IMR-90 (cell line): ENCODE measurements around the gene MFSD12. TPM values are rescaled to one million over a fixed set of nuclear protein-coding genes. Genes with fewer than 3 reads are reported as not detected.

Source experiments
- ATAC-seq: fragments of 200-7000 bp; cut with Tn5 transposase; 2 replicates; pipeline ENCODE4 v1.9.1; 2020; ENCODE audit warnings: low read depth, mild to moderate bottlenecking, moderate library complexity
- BruUV-seq: library from RNA; stranded (reverse); fragments of 400-500 nt; replicated peaks from 2 replicates; lab custom pipeline; 2021; lab: Mats Ljungman, UMichigan
- CTCF ChIA-PET: fragments of 300-600 bp; formaldehyde crosslinking; extraction: SDS; loops from one replicate; lab custom pipeline; 2021; ENCODE audit warnings: antibody characterized with exemption; lab: Yijun Ruan, JAX
- POLR2A ChIA-PET: fragments of 300-600 bp; sonication (Branson Sonifier 250); formaldehyde crosslinking; loops from one replicate; lab custom pipeline; 2022; ENCODE audit warnings: antibody characterized with exemption; ENCODE audit not compliant: unreplicated experiment; lab: Charles Lee
- DNase-seq: peaks from one replicate; pipeline ENCODE4 v3.0.0; 2013
- H2AFZ ChIP-seq: replicated peaks from 2 replicates; pipeline ENCODE3; 2013; ENCODE audit warnings: low read length, mild to moderate bottlenecking; ENCODE audit not compliant: poor library complexity
- H2AK5ac ChIP-seq: 2 replicates; pipeline ENCODE4 v1.6.1; 2013; ENCODE audit warnings: low read depth, low read length, inconsistent platforms
- H2AK9ac ChIP-seq: replicated peaks from 2 replicates; pipeline ENCODE3; 2013; ENCODE audit warnings: mild to moderate bottlenecking, low read depth, low read length, moderate library complexity; ENCODE audit not compliant: poor library complexity
- H2BK120ac ChIP-seq: 2 replicates; pipeline ENCODE4 v1.6.1; 2013; ENCODE audit warnings: low read depth, low read length, inconsistent platforms
- H2BK15ac ChIP-seq: 3 replicates; pipeline ENCODE4 v1.6.1; 2013; ENCODE audit warnings: low read depth, low read length, inconsistent platforms
- H2BK20ac ChIP-seq: 2 replicates; pipeline ENCODE4 v1.6.1; 2013; ENCODE audit warnings: low read depth, mild to moderate bottlenecking, inconsistent platforms, low read length, moderate library complexity
- H2BK5ac ChIP-seq: 2 replicates; pipeline ENCODE4 v1.6.1; 2013; ENCODE audit warnings: mild to moderate bottlenecking, low read depth, low read length, inconsistent platforms; ENCODE audit not compliant: poor library complexity, severe bottlenecking
- H3K14ac ChIP-seq: replicated peaks from 2 replicates; pipeline ENCODE4 v1.6.1; 2013; ENCODE audit warnings: low read depth, low read length, inconsistent platforms
- H3K18ac ChIP-seq: 2 replicates; pipeline ENCODE4 v1.6.1; 2013; ENCODE audit warnings: low read depth, low read length, control low read depth
- H3K23ac ChIP-seq: 2 replicates; pipeline ENCODE4 v1.6.1; 2013; ENCODE audit warnings: low read depth, low read length, inconsistent platforms
- H3K27ac ChIP-seq: 2 replicates; pipeline ENCODE4 v1.5.1; 2013; ENCODE audit warnings: mild to moderate bottlenecking, control low read depth, low read length; ENCODE audit not compliant: insufficient read depth
- H3K27me3 ChIP-seq: 2 replicates; pipeline ENCODE4 v1.6.1; 2013; ENCODE audit warnings: low read length; ENCODE audit not compliant: control insufficient read depth, insufficient read depth
- H3K36me3 ChIP-seq: 2 replicates; pipeline ENCODE4 v1.6.1; 2013; ENCODE audit warnings: low read length, mixed read lengths; ENCODE audit not compliant: control insufficient read depth, insufficient read depth
- H3K4ac ChIP-seq: 2 replicates; pipeline ENCODE4 v1.6.1; 2013; ENCODE audit warnings: low read depth, low read length, inconsistent platforms
- H3K4me1 ChIP-seq: 2 replicates; pipeline ENCODE4 v1.6.1; 2013; ENCODE audit warnings: low read length, mixed read lengths; ENCODE audit not compliant: control insufficient read depth, insufficient read depth
- H3K4me2 ChIP-seq: 2 replicates; pipeline ENCODE4 v1.6.1; 2013; ENCODE audit warnings: low read depth, mild to moderate bottlenecking, control low read depth, low read length, moderate library complexity
- H3K4me3 ChIP-seq: 2 replicates; pipeline ENCODE4 v1.5.1; 2013; ENCODE audit warnings: low read depth, mild to moderate bottlenecking, control low read depth, low read length, moderate library complexity; ENCODE audit not compliant: insufficient read depth
- H3K56ac ChIP-seq: 2 replicates; pipeline ENCODE4 v1.6.1; 2013; ENCODE audit warnings: low read length, inconsistent platforms; ENCODE audit not compliant: insufficient read depth; ENCODE audit errors: extremely low read depth
- H3K79me1 ChIP-seq, 2 experiments: 2 replicates each; pipeline ENCODE4 v1.6.1; 2013; ENCODE audit warnings: low read length in 2 of 2, inconsistent platforms in 1 of 2, low read depth in 1 of 2
- H3K9ac ChIP-seq: 2 replicates; pipeline ENCODE4 v1.6.1; 2013; ENCODE audit warnings: low read depth, low read length, control low read depth
- H3K9me1 ChIP-seq: 2 replicates; pipeline ENCODE4 v1.6.1; 2013; ENCODE audit warnings: low read length, inconsistent platforms; ENCODE audit not compliant: insufficient read depth
- H3K9me3 ChIP-seq: 2 replicates; pipeline ENCODE4 v1.6.1; 2013; ENCODE audit warnings: low read length; ENCODE audit not compliant: control insufficient read depth, insufficient read depth
- H4K20me1 ChIP-seq: 2 replicates; pipeline ENCODE4 v1.6.1; 2013; ENCODE audit warnings: low read length, inconsistent platforms; ENCODE audit not compliant: insufficient read depth
- H4K5ac ChIP-seq: 2 replicates; pipeline ENCODE4 v1.6.1; 2013; ENCODE audit warnings: mild to moderate bottlenecking, low read depth, low read length, control low read depth
- H4K8ac ChIP-seq, 2 experiments: 2 replicates each; pipeline ENCODE4 v1.6.1; 2013; ENCODE audit warnings: low read depth in 2 of 2, low read length in 2 of 2, control low read depth in 1 of 2, inconsistent platforms in 1 of 2
- H4K91ac ChIP-seq: 2 replicates; pipeline ENCODE4 v1.6.1; 2013; ENCODE audit warnings: low read depth, low read length, inconsistent platforms; ENCODE audit not compliant: insufficient read depth
- MAZ ChIP-seq: IDR thresholded peaks from 2 replicates; pipeline ENCODE4 v1.6.1; 2012; ENCODE audit warnings: low read depth, mild to moderate bottlenecking, low read length, improper control_type of control experiment, moderate library complexity, borderline replicate concordance
- WGBS, 2 experiments: methylation state at CpG; one replicate each; pipeline versions ENCODE4 v1.1.5 to v1.1.7; 2013; ENCODE audit warnings: missing lambda C conversion rate in 2 of 2; ENCODE audit not compliant: insufficient read length in 1 of 2; ENCODE audit errors: extremely low coverage in 2 of 2; 5-methylcytosine and 5-hydroxymethylcytosine counted together
- dilution Hi-C: fragments of 300-500 bp; cut with HindIII; formaldehyde crosslinking; loops from one replicate; pipeline ENCODE4 v1.14.3; 2018; ENCODE audit warnings: low sequenced_read_pairs; ENCODE audit not compliant: unreplicated experiment
- in situ Hi-C: fragments of 300-500 bp; cut with MboI; formaldehyde crosslinking; loops from 3 replicates; pipeline ENCODE4 v1.14.3; 2019; ENCODE audit warnings: low sequenced_read_pairs, inconsistent platforms, mixed read lengths
- intact Hi-C: fragments of 100-400 bp; cut with micrococcal nuclease; formaldehyde crosslinking; loops from 2 replicates; pipeline ENCODE4 v1.10.0; 2022
- polyA plus RNA-seq, 3 experiments: library from polyadenylated mRNA; depleted of rRNA; stranded (reverse); fragments of >200 nt; gene quantifications; 2 replicates each; pipeline ENCODE4 v1.2.3, GENCODE V29; 2012; ENCODE audit warnings: low replicate concordance in 1 of 3
- total RNA-seq: library from RNA; depleted of rRNA; stranded (reverse); fragments of >200 nt; gene quantifications from 2 replicates; pipeline ENCODE4 v1.2.3, GENCODE V29; 2012

MFSD12 gene
- total and polyA plus RNA-seq, 2 of the 4 experiments (the other 2 are of a cell fraction), result 20.4 to 77.2 TPM

DNA sequence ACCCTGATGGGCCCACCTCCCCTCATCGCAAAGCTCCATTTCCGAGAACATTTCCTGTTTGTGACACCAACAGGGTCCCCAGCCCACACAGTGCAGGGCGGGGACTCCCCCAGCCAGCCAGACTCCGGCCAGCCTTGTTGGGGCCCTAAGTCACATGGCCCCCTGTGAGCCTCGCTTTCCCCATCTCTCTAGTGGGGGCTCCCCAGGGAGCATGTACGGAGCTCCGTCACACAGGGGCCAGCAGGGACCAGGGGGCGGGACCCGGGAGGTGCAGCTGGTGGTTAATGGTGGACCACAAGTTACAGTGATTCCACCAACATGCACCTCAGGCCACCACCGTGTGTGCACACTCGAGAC is 47.6 kb upstream of the MFSD12 start:
- Histone ChIP-seq H3K36me3 (no peaks in the 10 kb centered on the region; the same call in 1 of the 2 replicates), H3K23ac (peak overlapping the region; percentile 11; the same call in 1 of the 2 replicates), H3K9ac (no peak overlapping the region), H2AFZ (peak overlapping the region; percentile 9), H4K5ac (no peak overlapping the region), H2AK9ac (no peak overlapping the region), H3K79me1 (peaks cover 7 to 17% of the 10 kb centered on the region in 2 experiments), H2BK5ac (no peak overlapping the region), H4K8ac (no peak overlapping the region), H3K9me3 (no peaks in the 10 kb centered on the region), H3K56ac (no peak overlapping the region), H2AK5ac (0 out of 2 replicates have a peak overlapping the region, but pooled peaks have one; percentile 42), H3K14ac (no peak overlapping the region), H3K4me2 (no peak overlapping the region), H4K91ac (no peak overlapping the region), H3K27me3 (no peaks in the 10 kb centered on the region), H2BK20ac (no peak overlapping the region), H3K4me1 (peaks cover 11% of the 10 kb centered on the region), H2BK120ac (no peak overlapping the region), H4K20me1 (no peaks in the 10 kb centered on the region), H3K4me3 (no peak overlapping the region), H3K27ac (no peak overlapping the region), H3K18ac (no peak overlapping the region), H3K9me1 (0 out of 2 replicates have a peak, but pooled peaks cover 6% of the 10 kb centered on the region), H3K4ac (no peak overlapping the region), H2BK15ac (no peak overlapping the region)
- TF ChIP-seq MAZ, result no peak
- DNase-seq (no peak), ATAC-seq (no peak)
- ChIA-PET CTCF (no interaction called here), POLR2A (no interaction called here)
- intact Hi-C loops (no loop called here), in situ Hi-C loops (loop anchor here (25.0 kb wide), 1 partner anchor 293 kb away; no protein-coding TSS in a partner anchor), dilution Hi-C loops (no loop called here)
- WGBS, 2 experiments, result no CpG with 5 or more reads among the region's 11 CpGs
- no TSS peak for BruUV-seq
